ENCODE measurements around the gene RFX4. TPM values are rescaled to one million over a fixed set of nuclear protein-coding genes. Genes with fewer than 3 reads are reported as not detected.

The RFX4 gene
- total and polyA plus RNA-seq, 2 donors: 0.05 to 0.23 TPM

GRCh38 chr12:106651552-106651951 is 68.7 kb downstream of the RFX4 start:
- Histone ChIP-seq H3K36me3 (ENCODE audit: control insufficient read depth in 2 of 2, insufficient read depth in 2 of 2, low read length in 1 of 2) (no peaks in the 10 kb centered on the region), H3K4me3 (ENCODE audit: low read length in 2 of 2) (no peak overlapping the region), H3K27me3 (ENCODE audit: control insufficient read depth in 2 of 2, insufficient read depth in 1 of 2, low read length in 1 of 2) (peaks cover 0 to 4% of the 10 kb centered on the region in 2 donors), H3K27ac (ENCODE audit: low read depth in 1 of 2, low read length in 1 of 2) (no peak overlapping the region), H3K9me3 (ENCODE audit: control insufficient read depth in 2 of 2, insufficient read depth in 1 of 2, low read length in 1 of 2) (no peaks in the 10 kb centered on the region), H3K4me1 (ENCODE audit: control insufficient read depth in 2 of 2, insufficient read depth in 2 of 2, low read length in 2 of 2) (no peaks in the 10 kb centered on the region)
- DNase-seq (ENCODE audit: low read depth in 6 of 9, low spot score in 9 of 9): no peak
- 99% methylated on average over 2 of the region's 2 CpGs for WGBS

- DNase-seq (ENCODE audit: low read depth in 6 of 9, low spot score in 9 of 9): no peak
- H3K27ac ChIP-seq (ENCODE audit: low read depth in 1 of 2, low read length in 1 of 2): no peak overlapping the region
- no peaks in the 10 kb centered on the region for H3K36me3 ChIP-seq (ENCODE audit: control insufficient read depth in 2 of 2, insufficient read depth in 2 of 2, low read length in 1 of 2)
- WGBS: 97% methylated on average over 7 of the region's 7 CpGs
- no peaks in the 10 kb centered on the region for H3K4me1 ChIP-seq (ENCODE audit: control insufficient read depth in 2 of 2, insufficient read depth in 2 of 2, low read length in 2 of 2)
- H3K27me3 ChIP-seq (ENCODE audit: control insufficient read depth in 2 of 2, insufficient read depth in 1 of 2, low read length in 1 of 2): peaks cover 0 to 4% of the 10 kb centered on the region in 2 donors
- H3K4me3 ChIP-seq (ENCODE audit: low read length in 2 of 2): no peak overlapping the region
- H3K9me3 ChIP-seq (ENCODE audit: control insufficient read depth in 2 of 2, insufficient read depth in 1 of 2, low read length in 1 of 2): no peaks in the 10 kb centered on the region
Measured at GRCh38 chr12:106652510-106653015, 69.8 kb downstream of the RFX4 start.

DNA sequence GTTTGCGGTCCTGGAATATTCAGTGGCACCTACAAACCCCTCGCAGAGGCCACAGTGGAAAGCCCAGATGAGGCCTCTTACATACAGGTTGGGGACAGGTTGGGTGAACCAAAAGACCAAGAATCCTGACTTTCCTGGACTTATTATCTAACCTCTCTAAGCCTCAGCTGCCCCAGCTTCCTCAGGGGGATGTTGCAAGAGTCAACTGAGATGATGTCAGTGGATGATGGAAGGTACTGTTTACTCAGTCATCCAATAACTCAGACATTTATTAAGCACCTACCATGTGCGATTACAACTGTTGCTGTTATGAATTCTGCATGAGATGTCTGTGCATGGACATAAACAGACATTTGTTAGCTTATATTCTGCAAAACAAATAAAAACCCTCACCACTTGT is 72.8 kb downstream of the RFX4 start:
- no peak overlapping the region for H3K27ac ChIP-seq (ENCODE audit: low read depth in 1 of 2, low read length in 1 of 2)
- peaks cover 0 to 3% of the 10 kb centered on the region in 2 donors for H3K4me1 ChIP-seq (ENCODE audit: control insufficient read depth in 2 of 2, insufficient read depth in 2 of 2, low read length in 2 of 2)
- no peak overlapping the region for H3K4me3 ChIP-seq (ENCODE audit: low read length in 2 of 2)
- no peaks in the 10 kb centered on the region for H3K36me3 ChIP-seq (ENCODE audit: control insufficient read depth in 2 of 2, insufficient read depth in 2 of 2, low read length in 1 of 2)
- WGBS: 99% methylated on average over 3 of the region's 3 CpGs
- no peak for DNase-seq (ENCODE audit: low read depth in 6 of 9, low spot score in 9 of 9)
- peaks cover 0 to 4% of the 10 kb centered on the region in 2 donors for H3K27me3 ChIP-seq (ENCODE audit: control insufficient read depth in 2 of 2, insufficient read depth in 1 of 2, low read length in 1 of 2)
- peaks cover 1 to 6% of the 10 kb centered on the region in 2 donors for H3K9me3 ChIP-seq (ENCODE audit: control insufficient read depth in 2 of 2, insufficient read depth in 1 of 2, low read length in 1 of 2)

- H3K27me3 ChIP-seq (ENCODE audit: control insufficient read depth in 2 of 2, insufficient read depth in 1 of 2, low read length in 1 of 2): peaks cover 0 to 4% of the 10 kb centered on the region in 2 donors
- no peak overlapping the region for H3K4me3 ChIP-seq (ENCODE audit: low read length in 2 of 2)
- no peak overlapping the region for H3K27ac ChIP-seq (ENCODE audit: low read depth in 1 of 2, low read length in 1 of 2)
- no peak for DNase-seq (ENCODE audit: low read depth in 6 of 9, low spot score in 9 of 9)
- peaks cover 0 to 3% of the 10 kb centered on the region in 2 donors for H3K4me1 ChIP-seq (ENCODE audit: control insufficient read depth in 2 of 2, insufficient read depth in 2 of 2, low read length in 2 of 2)
- WGBS: 90% methylated on average over 3 of the region's 3 CpGs
- H3K9me3 ChIP-seq (ENCODE audit: control insufficient read depth in 2 of 2, insufficient read depth in 1 of 2, low read length in 1 of 2): peaks cover 1 to 6% of the 10 kb centered on the region in 2 donors
- H3K36me3 ChIP-seq (ENCODE audit: control insufficient read depth in 2 of 2, insufficient read depth in 2 of 2, low read length in 1 of 2): no peaks in the 10 kb centered on the region
Measured at GRCh38 chr12:106657488-106657887, 74.7 kb downstream of the RFX4 start.

- H3K36me3 ChIP-seq (ENCODE audit: control insufficient read depth in 2 of 2, insufficient read depth in 2 of 2, low read length in 1 of 2): no peaks in the 10 kb centered on the region
- H3K4me3 ChIP-seq (ENCODE audit: low read length in 2 of 2): no peak overlapping the region
- no peak for DNase-seq (ENCODE audit: low read depth in 6 of 9, low spot score in 9 of 9)
- peaks cover 17 to 19% of the 10 kb centered on the region in 2 donors for H3K4me1 ChIP-seq (ENCODE audit: control insufficient read depth in 2 of 2, insufficient read depth in 2 of 2, low read length in 2 of 2)
- H3K9me3 ChIP-seq (ENCODE audit: control insufficient read depth in 2 of 2, insufficient read depth in 1 of 2, low read length in 1 of 2): peaks cover 1 to 6% of the 10 kb centered on the region in 2 donors
- H3K27ac ChIP-seq (ENCODE audit: low read depth in 1 of 2, low read length in 1 of 2): no peak overlapping the region
- 92% methylated on average over 2 of the region's 2 CpGs for WGBS
- no peaks in the 10 kb centered on the region for H3K27me3 ChIP-seq (ENCODE audit: control insufficient read depth in 2 of 2, insufficient read depth in 1 of 2, low read length in 1 of 2)
Measured at GRCh38 chr12:106663385-106663784, 80.6 kb downstream of the RFX4 start.

- no peak for DNase-seq (ENCODE audit: low read depth in 6 of 9, low spot score in 9 of 9)
- H3K9me3 ChIP-seq (ENCODE audit: control insufficient read depth in 2 of 2, insufficient read depth in 1 of 2, low read length in 1 of 2): no peaks in the 10 kb centered on the region
- peaks cover 0 to 4% of the 10 kb centered on the region in 2 donors for H3K27me3 ChIP-seq (ENCODE audit: control insufficient read depth in 2 of 2, insufficient read depth in 1 of 2, low read length in 1 of 2)
- no peak overlapping the region for H3K27ac ChIP-seq (ENCODE audit: low read depth in 1 of 2, low read length in 1 of 2)
- H3K4me3 ChIP-seq (ENCODE audit: low read length in 2 of 2): no peak overlapping the region
- no peaks in the 10 kb centered on the region for H3K36me3 ChIP-seq (ENCODE audit: control insufficient read depth in 2 of 2, insufficient read depth in 2 of 2, low read length in 1 of 2)
- H3K4me1 ChIP-seq (ENCODE audit: control insufficient read depth in 2 of 2, insufficient read depth in 2 of 2, low read length in 2 of 2): peaks cover 49 to 57% of the 10 kb centered on the region in 2 donors
- 60% methylated on average over 3 of the region's 3 CpGs for WGBS
Measured at GRCh38 chr12:106669216-106669615, 86.4 kb downstream of the RFX4 start.

GRCh38 chr12:106670131-106670530 is 87.3 kb downstream of the RFX4 start:
- no peak for DNase-seq (ENCODE audit: low read depth in 6 of 9, low spot score in 9 of 9)
- Histone ChIP-seq H3K36me3 (ENCODE audit: control insufficient read depth in 2 of 2, insufficient read depth in 2 of 2, low read length in 1 of 2) (no peaks in the 10 kb centered on the region), H3K27me3 (ENCODE audit: control insufficient read depth in 2 of 2, insufficient read depth in 1 of 2, low read length in 1 of 2) (peaks cover 0 to 4% of the 10 kb centered on the region in 2 donors), H3K27ac (ENCODE audit: low read depth in 1 of 2, low read length in 1 of 2) (no peak overlapping the region), H3K4me3 (ENCODE audit: low read length in 2 of 2) (no peak overlapping the region), H3K9me3 (ENCODE audit: control insufficient read depth in 2 of 2, insufficient read depth in 1 of 2, low read length in 1 of 2) (no peaks in the 10 kb centered on the region), H3K4me1 (ENCODE audit: control insufficient read depth in 2 of 2, insufficient read depth in 2 of 2, low read length in 2 of 2) (peaks cover 49 to 57% of the 10 kb centered on the region in 2 donors)
- WGBS: 92% methylated on average over 3 of the region's 3 CpGs

GRCh38 chr12:106671840-106672239 is 89.0 kb downstream of the RFX4 start:
- 82% methylated on average over 6 of the region's 6 CpGs for WGBS
- peaks cover 0 to 4% of the 10 kb centered on the region in 2 donors for H3K27me3 ChIP-seq (ENCODE audit: control insufficient read depth in 2 of 2, insufficient read depth in 1 of 2, low read length in 1 of 2)
- H3K4me1 ChIP-seq (ENCODE audit: control insufficient read depth in 2 of 2, insufficient read depth in 2 of 2, low read length in 2 of 2): peaks cover 48 to 56% of the 10 kb centered on the region in 2 donors
- peak overlapping the region in 1 of 2 donors; percentile 82 for H3K27ac ChIP-seq (ENCODE audit: low read depth in 1 of 2, low read length in 1 of 2)
- H3K36me3 ChIP-seq (ENCODE audit: control insufficient read depth in 2 of 2, insufficient read depth in 2 of 2, low read length in 1 of 2): no peaks in the 10 kb centered on the region
- H3K9me3 ChIP-seq (ENCODE audit: control insufficient read depth in 2 of 2, insufficient read depth in 1 of 2, low read length in 1 of 2): no peaks in the 10 kb centered on the region
- DNase-seq (ENCODE audit: low read depth in 6 of 9, low spot score in 9 of 9): no peak
- H3K4me3 ChIP-seq (ENCODE audit: low read length in 2 of 2): no peak overlapping the region

- WGBS: 55% methylated on average over 8 of the region's 8 CpGs
- H3K9me3 ChIP-seq (ENCODE audit: control insufficient read depth in 2 of 2, insufficient read depth in 1 of 2, low read length in 1 of 2): no peaks in the 10 kb centered on the region
- peak in 4 of 9 donors; percentile 47 to 68 (median 56) for DNase-seq (ENCODE audit: low read depth in 6 of 9, low spot score in 9 of 9)
- H3K4me1 ChIP-seq (ENCODE audit: control insufficient read depth in 2 of 2, insufficient read depth in 2 of 2, low read length in 2 of 2): peaks cover 42 to 49% of the 10 kb centered on the region in 2 donors
- H3K36me3 ChIP-seq (ENCODE audit: control insufficient read depth in 2 of 2, insufficient read depth in 2 of 2, low read length in 1 of 2): no peaks in the 10 kb centered on the region
- peak overlapping the region; percentile 52 to 82 for H3K27ac ChIP-seq (ENCODE audit: low read depth in 1 of 2, low read length in 1 of 2)
- peaks cover 0 to 4% of the 10 kb centered on the region in 2 donors for H3K27me3 ChIP-seq (ENCODE audit: control insufficient read depth in 2 of 2, insufficient read depth in 1 of 2, low read length in 1 of 2)
- H3K4me3 ChIP-seq (ENCODE audit: low read length in 2 of 2): no peak overlapping the region
Measured at GRCh38 chr12:106672314-106673025, 89.7 kb downstream of the RFX4 start.
